GM19239 (cell line): ENCODE data around the gene DCDC1.

ENCODE experiments used
- DNase-seq: peaks from one replicate; pipeline ENCODE4 v3.0.0; 2011; ENCODE audit warnings: low spot score; ENCODE audit not compliant: insufficient read length
- FAIRE-seq: peaks from 2 replicates; lab custom pipeline; 2011; peaks lifted over from hg19 to GRCh38; lab: Jason Lieb, UNC

The DCDC1 gene

DNA sequence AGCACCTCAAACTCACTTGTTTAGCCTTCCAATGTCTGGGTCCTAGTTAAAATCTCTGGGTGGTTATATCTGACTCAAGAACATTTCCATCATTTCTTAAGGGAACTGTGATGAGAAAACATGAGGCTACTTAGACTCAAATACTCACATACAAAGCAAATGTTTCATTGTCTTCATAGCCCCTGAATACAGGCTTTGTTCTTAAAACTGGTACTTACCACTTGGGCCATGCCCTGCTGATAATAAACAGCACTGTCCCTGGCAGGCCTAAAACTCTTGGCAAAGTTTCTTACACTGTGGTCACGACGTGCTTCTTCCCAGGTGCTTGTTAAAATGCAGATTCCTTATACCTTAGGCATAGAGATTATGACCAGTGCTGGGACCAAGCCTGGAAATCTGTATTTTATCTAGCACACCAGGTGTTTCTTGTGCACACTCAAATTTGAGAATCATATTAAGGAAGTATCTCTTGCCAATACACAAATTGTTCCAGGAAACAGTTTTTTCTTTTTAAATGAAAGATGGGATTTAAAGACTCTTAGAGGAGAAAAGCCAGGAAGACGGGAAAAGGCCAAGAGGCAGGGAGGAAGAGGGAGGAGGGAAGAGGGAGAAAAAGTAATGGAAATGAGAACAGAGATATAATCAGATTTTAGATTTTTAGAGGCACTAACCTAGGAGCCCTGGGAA lies 495.5 kb downstream of the DCDC1 start:
- no peak for FAIRE-seq
- no peak for DNase-seq

- DNase-seq (no peak), FAIRE-seq (no peak)
Observed at GRCh38 chr11:30868626-30869081, 500.9 kb downstream of the DCDC1 start.

- FAIRE-seq, result no peak
- no peak for DNase-seq
Observed at GRCh38 chr11:30863209-30863608, 506.3 kb downstream of the DCDC1 start.

DNA sequence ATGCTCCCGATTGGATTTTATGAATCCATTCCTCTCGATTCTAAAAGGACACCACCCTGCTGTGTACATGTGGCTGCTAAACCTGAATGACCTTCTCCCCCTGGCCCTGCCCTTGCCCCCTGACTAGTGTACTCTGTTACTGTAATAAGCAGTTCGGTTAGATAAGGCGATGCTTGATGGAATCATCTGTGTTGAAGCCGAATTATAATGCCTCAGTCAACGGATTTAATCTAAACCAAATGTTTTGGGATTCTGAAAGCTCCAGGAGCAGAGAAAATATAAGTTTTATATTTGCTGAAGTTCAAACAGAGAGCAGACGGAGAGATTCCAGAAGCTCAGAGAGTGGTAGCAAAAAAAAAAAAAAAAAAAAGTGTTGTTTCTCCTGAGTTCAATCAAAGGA lies 508.0 kb downstream of the DCDC1 start:
- DNase-seq (no peak), FAIRE-seq (no peak)

DNA sequence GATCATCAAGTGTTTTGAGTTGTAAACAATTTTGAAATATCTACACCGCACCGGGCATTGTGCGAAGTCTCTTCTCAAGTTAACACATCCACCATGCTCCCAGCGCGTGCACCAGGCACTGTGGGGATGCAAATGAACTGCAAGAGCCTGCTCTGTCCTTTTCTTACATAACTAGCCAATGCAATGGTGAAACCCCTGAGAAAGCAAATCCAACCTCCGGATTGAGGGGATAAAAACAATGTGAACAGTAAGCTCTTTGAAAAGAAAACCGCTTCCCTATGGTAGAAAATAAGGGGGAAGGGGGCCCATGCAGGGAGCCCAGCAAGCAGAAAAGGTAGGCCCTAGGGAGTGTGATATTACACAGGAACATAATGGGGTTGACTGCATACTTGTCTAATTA lies 508.5 kb downstream of the DCDC1 start:
- FAIRE-seq (no peak), DNase-seq (no peak)

DNA sequence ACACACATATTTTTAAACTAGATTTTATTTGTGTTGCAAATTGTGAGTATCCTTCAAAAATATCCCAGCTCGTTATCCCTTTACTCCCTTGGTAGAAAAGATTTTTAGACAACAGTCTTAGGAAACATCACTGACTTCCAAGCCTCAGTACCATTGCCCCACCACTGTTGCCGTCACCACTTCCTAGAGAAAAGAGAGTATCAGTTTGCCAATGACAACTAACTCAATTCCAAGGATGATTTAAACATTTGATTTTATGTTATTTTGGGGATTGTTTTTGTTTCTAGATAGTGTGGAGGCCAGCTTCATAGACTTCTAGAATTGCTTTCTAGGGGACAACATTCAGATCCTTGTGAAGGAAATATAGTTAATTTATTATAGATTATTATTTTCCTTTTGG lies 509.4 kb downstream of the DCDC1 start:
- FAIRE-seq, result no peak
- DNase-seq, result no peak

DNA sequence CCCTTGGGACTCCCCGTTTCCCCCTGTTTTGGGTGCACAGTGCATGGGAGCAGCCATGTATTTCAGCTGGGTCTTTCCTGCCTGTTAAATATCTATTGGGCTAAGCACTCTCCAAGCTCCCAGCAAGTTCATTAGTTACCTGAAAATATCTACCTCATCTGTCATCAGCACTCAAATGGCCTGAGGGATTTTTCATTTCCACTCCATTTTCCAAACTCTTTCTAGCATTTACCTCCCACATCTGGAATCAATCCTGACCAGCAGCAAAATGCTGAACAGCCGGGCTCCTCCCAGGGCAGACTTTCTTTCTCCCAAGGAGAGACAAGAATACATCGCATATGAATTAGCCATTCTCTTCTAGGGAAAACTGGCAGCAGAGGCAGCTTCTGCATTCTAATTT lies 509.9 kb downstream of the DCDC1 start:
- DNase-seq, result no peak
- no peak for FAIRE-seq

GRCh38 chr11:30855383-30856006 lies 514.0 kb downstream of the DCDC1 start:
- DNase-seq (no peak), FAIRE-seq (no peak)

DNA sequence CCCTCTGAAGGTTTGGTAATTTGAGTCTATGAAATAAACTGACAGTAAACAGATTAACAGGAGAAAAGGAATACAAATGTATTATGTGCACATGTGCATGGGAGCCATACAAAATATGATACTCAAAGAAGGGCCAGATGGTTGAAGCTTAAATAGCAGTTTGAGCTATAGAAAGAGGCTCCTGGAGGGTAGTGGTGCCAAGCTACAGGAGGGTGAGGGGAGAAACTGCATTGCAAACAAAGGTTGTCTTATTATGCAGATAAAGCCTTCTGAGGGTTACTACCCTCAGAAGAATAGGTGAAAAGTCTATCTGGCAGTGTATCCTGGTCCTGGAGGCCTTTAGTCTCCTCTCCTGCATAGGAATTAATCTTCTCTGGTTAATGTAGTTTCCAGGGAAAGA lies 516.1 kb downstream of the DCDC1 start:
- DNase-seq (no peak), FAIRE-seq (no peak)

DNA sequence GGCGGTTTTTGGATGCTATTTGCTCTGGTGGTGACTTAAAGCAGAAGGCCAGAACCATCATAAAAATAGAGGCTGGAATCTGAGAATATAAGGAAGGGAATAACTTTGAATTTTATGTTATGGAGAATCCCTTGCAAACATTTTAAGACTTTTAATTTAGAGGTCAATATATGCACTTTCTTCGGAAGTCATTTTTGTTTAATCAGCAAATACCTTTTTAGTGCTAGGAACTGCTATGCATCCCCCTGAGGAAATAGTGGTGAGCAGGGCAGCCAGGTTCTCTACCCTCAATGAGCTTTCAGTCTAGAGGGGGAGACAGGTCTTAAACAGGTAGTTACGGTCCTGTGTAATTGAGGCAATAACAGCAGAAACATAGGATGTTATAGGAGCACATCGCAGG lies 516.9 kb downstream of the DCDC1 start:
- DNase-seq (no peak), FAIRE-seq (no peak)

DNA sequence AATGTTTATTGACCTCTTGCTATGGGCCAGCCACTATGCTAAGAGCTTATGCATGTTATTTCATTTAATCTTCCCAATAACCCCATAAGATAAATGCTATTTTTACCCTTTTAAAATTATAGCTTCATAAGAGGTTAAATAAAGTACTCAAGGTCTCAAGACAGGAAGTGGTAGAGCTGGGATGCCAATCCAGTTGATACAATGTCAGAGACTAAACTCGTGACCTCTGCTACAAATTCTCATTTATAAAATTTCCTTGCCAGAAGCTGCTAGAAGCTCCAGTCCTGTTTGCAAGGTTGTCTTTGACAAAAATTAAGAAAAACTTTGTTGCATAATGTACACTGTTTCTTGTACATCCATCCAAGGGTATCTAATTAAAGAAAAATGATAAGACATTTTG lies 517.4 kb downstream of the DCDC1 start:
- DNase-seq (no peak), FAIRE-seq (no peak)

- FAIRE-seq (no peak), DNase-seq (no peak)
Observed at GRCh38 chr11:30837252-30837651, 532.3 kb downstream of the DCDC1 start.

GRCh38 chr11:30832831-30833230 lies 536.7 kb downstream of the DCDC1 start:
- DNase-seq, result no peak
- no peak for FAIRE-seq

GRCh38 chr11:30830681-30831080 lies 538.9 kb downstream of the DCDC1 start:
- DNase-seq (no peak), FAIRE-seq (no peak)

- no peak for FAIRE-seq
- DNase-seq, result no peak
Observed at GRCh38 chr11:30826911-30827310, 542.6 kb downstream of the DCDC1 start.

DNA sequence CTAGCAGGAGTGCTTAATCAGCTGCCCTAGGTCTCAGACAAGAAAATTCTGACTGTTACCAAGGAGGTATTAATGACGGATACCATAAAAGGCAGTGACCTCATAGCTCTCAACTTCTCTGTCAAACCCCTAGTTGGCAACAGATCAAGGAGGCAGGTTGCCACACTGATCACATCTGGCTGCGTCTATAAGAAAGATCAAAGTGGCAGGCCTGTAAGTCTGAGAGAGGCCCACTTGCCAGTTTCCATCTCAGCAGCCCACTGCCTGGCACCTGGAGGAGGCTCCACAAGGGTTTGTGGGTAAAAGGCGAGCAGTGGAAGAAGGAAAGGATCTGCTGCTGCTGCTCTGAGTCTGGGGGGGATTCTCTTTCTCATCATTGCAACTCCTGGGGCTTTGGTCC lies 543.8 kb downstream of the DCDC1 start:
- FAIRE-seq (no peak), DNase-seq (no peak)

DNA sequence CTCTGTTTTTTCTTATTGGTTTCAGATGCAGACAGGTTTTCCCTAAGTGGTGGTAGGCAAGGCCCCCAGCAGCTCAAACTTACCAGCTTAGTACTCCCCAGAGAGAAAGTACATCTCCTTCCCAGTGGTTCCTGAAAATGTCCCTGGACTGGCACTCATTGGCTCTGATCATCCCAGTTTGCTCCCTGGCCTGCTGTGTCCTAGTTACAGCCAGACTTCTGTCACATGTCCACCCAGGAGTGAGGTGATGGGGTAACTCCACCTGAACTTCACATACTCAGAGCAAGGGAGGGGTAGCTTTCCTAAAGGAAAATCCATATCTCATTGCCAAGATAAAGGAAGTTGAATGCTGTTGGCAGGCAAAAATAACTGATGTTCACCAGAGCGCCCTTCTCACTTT lies 546.4 kb downstream of the DCDC1 start:
- no peak for FAIRE-seq
- DNase-seq, result no peak

DNA sequence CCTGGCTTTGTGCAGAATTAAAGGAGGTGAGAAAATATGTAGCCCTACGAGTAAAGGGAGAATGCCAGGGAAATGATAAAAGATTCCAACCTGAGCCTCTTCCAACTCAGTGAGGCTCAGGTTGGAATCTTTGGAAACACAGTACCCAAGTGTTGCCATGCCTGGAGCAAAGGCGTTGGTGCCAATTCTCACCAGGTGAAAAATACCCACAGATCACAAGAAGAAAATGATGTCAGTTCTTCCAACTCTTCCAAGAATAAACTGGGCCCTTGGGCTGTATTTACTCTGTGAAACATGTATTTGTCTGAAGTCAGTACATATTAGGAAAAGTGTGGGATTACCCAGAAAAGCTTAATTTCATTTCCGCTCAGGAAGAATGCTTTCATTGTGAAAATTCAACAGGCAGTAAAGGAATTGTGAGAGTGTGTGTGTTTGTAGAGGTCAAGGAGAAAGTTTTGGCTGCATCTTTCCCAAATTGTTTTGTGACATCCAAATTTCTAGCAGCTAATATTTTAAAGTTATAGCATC lies 548.0 kb downstream of the DCDC1 start:
- no peak for FAIRE-seq
- no peak for DNase-seq

DNA sequence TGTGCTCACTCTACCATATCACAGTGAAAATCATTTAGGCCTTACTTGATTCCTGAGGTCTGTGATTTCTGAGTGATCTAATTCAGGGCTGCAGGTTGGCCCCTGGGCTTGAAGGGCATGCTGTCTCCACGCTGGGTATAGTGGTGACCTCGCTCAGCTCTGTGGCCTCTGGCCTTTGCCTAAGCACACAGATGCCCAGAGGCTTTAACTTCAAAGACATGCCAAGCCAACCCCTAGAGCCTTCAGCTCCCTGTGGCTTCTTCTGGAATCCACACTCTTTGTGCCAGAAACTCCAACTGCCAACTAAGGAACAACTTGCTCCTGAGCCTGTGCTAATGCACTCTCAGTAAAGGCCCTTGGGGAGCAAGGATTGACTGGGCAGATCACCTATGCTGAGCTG lies 550.8 kb downstream of the DCDC1 start:
- no peak for FAIRE-seq

DNA sequence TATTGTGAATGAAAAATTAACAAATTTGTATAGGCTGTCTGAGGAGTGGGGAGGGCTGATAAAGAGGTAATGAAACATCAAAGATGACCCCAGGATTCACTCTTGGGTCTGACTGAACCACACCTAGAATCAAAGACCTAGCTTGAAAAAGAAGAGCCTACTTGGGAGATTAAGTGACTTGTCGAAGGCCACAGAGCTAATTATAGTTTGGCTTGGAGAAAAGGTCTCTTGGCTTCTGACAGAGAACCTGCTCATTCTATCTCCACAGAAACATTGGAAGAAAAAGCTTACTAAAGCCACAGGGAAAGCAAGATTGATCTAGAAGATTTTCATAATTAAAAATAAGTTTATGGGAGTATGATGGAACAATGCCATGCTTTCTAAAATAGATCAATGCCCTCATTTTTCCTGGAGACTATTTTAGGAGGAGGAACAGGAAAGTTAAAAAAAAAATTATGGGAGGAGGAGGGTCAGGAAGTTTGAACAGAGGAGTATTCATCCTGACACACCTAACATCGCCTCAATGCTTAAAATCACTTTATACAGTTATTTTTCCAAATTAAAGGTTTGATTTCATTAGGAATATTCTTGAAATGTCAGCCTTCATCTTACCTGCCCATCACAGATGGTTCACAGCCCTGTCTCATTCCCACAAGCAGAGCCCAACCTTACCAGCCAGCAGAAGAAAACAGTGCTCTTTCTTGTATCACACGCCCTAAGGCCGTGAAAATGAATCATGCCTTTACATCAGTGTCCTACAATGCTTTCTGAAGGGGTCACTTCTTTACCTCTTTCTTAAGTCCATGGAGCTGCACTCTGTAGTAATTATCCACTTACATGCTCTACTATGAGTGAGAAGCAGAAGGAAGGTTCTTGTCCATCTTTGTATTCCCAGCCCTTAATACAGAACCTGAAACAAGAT lies 552.3 kb downstream of the DCDC1 start:
- FAIRE-seq, result no peak
- DNase-seq, result no peak

More for the DNA sequence above, 550.8 kb downstream of the DCDC1 start:
- DNase-seq, result no peak

DNA sequence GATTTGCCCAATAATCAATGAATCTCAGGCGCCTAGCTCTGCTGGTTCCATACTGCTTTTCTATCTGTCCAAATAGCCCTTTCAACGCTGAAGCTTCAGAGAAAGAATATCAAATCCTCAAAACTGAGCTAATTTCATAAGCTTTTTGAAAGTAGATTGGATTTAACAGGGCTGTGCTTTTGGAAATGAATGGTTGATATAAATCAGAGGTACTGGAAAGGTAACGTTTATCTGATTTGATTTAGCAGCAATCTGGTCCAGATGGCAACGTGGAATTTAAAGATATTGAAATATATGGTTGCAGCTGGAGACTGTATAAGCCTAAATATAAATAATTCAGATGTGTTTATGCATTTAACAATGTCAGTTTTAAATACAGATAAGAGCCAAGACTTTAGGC lies 553.9 kb downstream of the DCDC1 start:
- FAIRE-seq, result no peak
- DNase-seq, result no peak
